Nephron progenitor cell (in vitro differentiated cells): ENCODE measurements around the gene SMIM14.
A peak's percentile ranks its signal among the peaks of the same experiment; 100 is the strongest.

Experiments
- DNase-seq: peaks from one replicate; pipeline ENCODE4 v3.0.0; 2021
- H3K27ac Mint-ChIP-seq: 2 replicates; pipeline ENCODE4 v1.8.0; 2021; ENCODE audit warnings: mild to moderate bottlenecking, moderate library complexity, mixed read lengths
- H3K27me3 Mint-ChIP-seq: 2 replicates; pipeline ENCODE4 v1.8.0; 2021; ENCODE audit warnings: mild to moderate bottlenecking, low read depth, mixed read lengths; ENCODE audit not compliant: poor library complexity
- H3K36me3 Mint-ChIP-seq: 2 replicates; pipeline ENCODE4 v1.8.0; 2021; ENCODE audit warnings: low read depth, mixed read lengths
- H3K4me1 Mint-ChIP-seq: 2 replicates; pipeline ENCODE4 v1.8.0; 2021; ENCODE audit warnings: mixed read lengths
- H3K4me3 Mint-ChIP-seq: 2 replicates; pipeline ENCODE4 v1.8.0; 2021; ENCODE audit warnings: mild to moderate bottlenecking, moderate library complexity, mixed read lengths
- H3K9me3 Mint-ChIP-seq: 2 replicates; pipeline ENCODE4 v1.8.0; 2021; ENCODE audit warnings: mild to moderate bottlenecking, moderate library complexity, mixed read lengths
- CTCF ChIP-seq: fragments of 200-600 bp; sonication (generic); IDR thresholded peaks from 2 replicates; pipeline ENCODE4 v1.5.0; 2021; ENCODE audit warnings: antibody characterized with exemption

SMIM14 gene

GRCh38 chr4:39498727-39499020, 140.0 kb downstream of the SMIM14 start:
- Mint-ChIP-seq H3K36me3 (peaks cover 49% of the 10 kb centered on the region), H3K4me1 (no peaks in the 10 kb centered on the region), H3K9me3 (no peaks in the 10 kb centered on the region), H3K27me3 (no peaks in the 10 kb centered on the region), H3K4me3 (no peak overlapping the region), H3K27ac (no peak overlapping the region)
- TF ChIP-seq CTCF = no peak
- no peak for DNase-seq

- H3K27me3 Mint-ChIP-seq = no peaks in the 10 kb centered on the region
- H3K36me3 Mint-ChIP-seq = peaks cover 44% of the 10 kb centered on the region
- no peak for TF ChIP-seq CTCF
- no peak overlapping the region for H3K4me3 Mint-ChIP-seq
- no peak for DNase-seq
- no peaks in the 10 kb centered on the region for H3K9me3 Mint-ChIP-seq
- peak overlapping the region; percentile 25 for H3K27ac Mint-ChIP-seq
- H3K4me1 Mint-ChIP-seq = no peaks in the 10 kb centered on the region
Observed at GRCh38 chr4:39497909-39498726, 140.5 kb downstream of the SMIM14 start.
